Muscle of back (tissue), 11 donors: ENCODE measurements around the gene ACBD3. TPM values are rescaled to one million over a fixed set of nuclear protein-coding genes. Genes with fewer than 3 reads are reported as not detected.
"Not testable (repeated sequence)": the region's sequence is repeated elsewhere in the genome, so short reads cannot be mapped to it uniquely, and the experiment has no call there.

Experiments used
- DNase-seq, 3 donors: peaks; one replicate each; pipeline versions ENCODE4 v3.0.0 to v3.0.0-alpha.2; 2013
- polyA plus RNA-seq, 10 donors: library from polyadenylated mRNA; unstranded; fragments of 120-200 nt; gene quantifications; one replicate each; pipeline ENCODE4 v1.2.1, GENCODE V29; 2013; ENCODE audit not compliant: insufficient read length in 10 of 10

The ACBD3 gene
- polyA plus RNA-seq, 10 donors = 45.6 to 63.1 (median 51.4) TPM

- not testable (repeated sequence) for DNase-seq
These were observed 16.1 kb upstream of the ACBD3 start for GRCh38 chr1:226202666-226203065.

- no peak for DNase-seq
These were observed 15.7 kb upstream of the ACBD3 start for GRCh38 chr1:226202246-226202645.

- DNase-seq = no peak
These were observed 14.6 kb upstream of the ACBD3 start for GRCh38 chr1:226201029-226201593.

GRCh38 chr1:226199971-226200370 is 13.4 kb upstream of the ACBD3 start:
- DNase-seq = no peak

- DNase-seq = no peak
These were observed 8.6 kb upstream of the ACBD3 start for GRCh38 chr1:226195144-226195543.

- DNase-seq = no peak
These were observed 839 bp upstream of the ACBD3 start for GRCh38 chr1:226187380-226187779.

- no peak for DNase-seq
These were observed 430 bp upstream of the ACBD3 start for GRCh38 chr1:226187019-226187322.

- peak; percentile 11 to 30 (median 30) for DNase-seq
These were observed 1.2 kb downstream of the ACBD3 start for GRCh38 chr1:226185141-226186036.

GRCh38 chr1:226181996-226182714 is 4.4 kb downstream of the ACBD3 start:
- DNase-seq = peak; percentile 18 to 54 (median 24)

- no peak for DNase-seq
These were observed 9.7 kb downstream of the ACBD3 start for GRCh38 chr1:226176870-226177269.

GRCh38 chr1:226172589-226172988 is 14.0 kb downstream of the ACBD3 start:
- DNase-seq = no peak

- no peak for DNase-seq
These were observed 20.2 kb downstream of the ACBD3 start for GRCh38 chr1:226166341-226166740.

GRCh38 chr1:226164154-226164553 is 22.4 kb downstream of the ACBD3 start:
- DNase-seq = no peak

GRCh38 chr1:226162898-226163297 is 23.6 kb downstream of the ACBD3 start:
- no peak for DNase-seq

GRCh38 chr1:226158983-226159382 is 27.6 kb downstream of the ACBD3 start:
- DNase-seq = no peak

- no peak for DNase-seq
These were observed 28.1 kb downstream of the ACBD3 start for GRCh38 chr1:226158457-226158856.

- DNase-seq = no peak
These were observed 28.7 kb downstream of the ACBD3 start for GRCh38 chr1:226157761-226158316.

GRCh38 chr1:226154593-226154992 is 31.9 kb downstream of the ACBD3 start:
- DNase-seq = no peak

GRCh38 chr1:226149806-226150205 is 36.7 kb downstream of the ACBD3 start:
- DNase-seq = no peak

GRCh38 chr1:226148121-226148648 is 38.4 kb downstream of the ACBD3 start:
- no peak for DNase-seq

GRCh38 chr1:226144045-226144444 is 42.5 kb downstream of the ACBD3 start:
- DNase-seq = no peak

- no peak for DNase-seq
These were observed 50.8 kb downstream of the ACBD3 start for GRCh38 chr1:226135709-226136108.
